Measurements from ENCODE around the gene LBR.

DNA sequence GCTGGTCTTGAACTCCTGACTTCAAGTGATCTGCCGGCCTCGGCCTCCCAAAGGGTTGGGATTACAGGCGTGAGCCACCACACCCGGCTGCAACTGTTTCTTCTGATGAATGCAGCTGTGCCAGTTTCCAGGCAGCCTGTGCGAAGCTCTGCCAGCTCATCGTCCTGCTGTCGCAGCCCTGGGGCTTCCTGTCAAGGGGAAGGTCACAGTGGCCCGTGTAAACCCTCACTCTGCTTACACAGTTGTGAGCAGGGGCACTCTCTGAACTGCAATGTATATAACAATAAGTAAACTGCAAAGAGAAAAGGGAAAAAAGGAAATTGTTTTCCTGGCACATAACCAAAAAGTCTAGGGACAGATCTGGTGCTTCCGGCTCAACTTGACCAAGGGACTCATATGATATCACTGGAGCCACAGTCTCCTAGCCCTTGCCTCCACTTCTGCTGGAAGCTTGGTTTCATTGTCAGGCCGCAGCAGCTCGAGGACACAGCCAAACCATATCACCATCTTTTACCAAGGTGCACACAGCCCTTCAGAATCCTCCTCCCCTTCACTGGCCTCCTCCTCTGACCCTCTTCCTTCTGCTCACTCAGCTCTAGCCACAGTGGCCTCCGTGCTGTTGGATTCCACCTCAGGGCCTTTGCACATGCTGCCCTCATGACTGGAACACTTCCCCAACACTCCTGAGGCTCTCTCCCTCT, 22.8 kb upstream of the LBR start:
- TF ChIP-seq YY1 (IDR thresholded peaks at IDR 0.05) (no peak), HNF4A (conservative IDR thresholded peaks at IDR 0.05) (no peak), RAD21 (IDR thresholded peaks at IDR 0.05) (no peak), TAF1 (conservative IDR thresholded peaks at IDR 0.05) (no peak), SP1 (IDR thresholded peaks at IDR 0.05) (no peak), FOXA1 (IDR thresholded peaks at IDR 0.05) (no peak), GABPA (IDR thresholded peaks at IDR 0.05 in 1 of 2, conservative IDR thresholded peaks at IDR 0.05 in 1 of 2) (no peak)
- TF ChIP-seq, protein P1, sequence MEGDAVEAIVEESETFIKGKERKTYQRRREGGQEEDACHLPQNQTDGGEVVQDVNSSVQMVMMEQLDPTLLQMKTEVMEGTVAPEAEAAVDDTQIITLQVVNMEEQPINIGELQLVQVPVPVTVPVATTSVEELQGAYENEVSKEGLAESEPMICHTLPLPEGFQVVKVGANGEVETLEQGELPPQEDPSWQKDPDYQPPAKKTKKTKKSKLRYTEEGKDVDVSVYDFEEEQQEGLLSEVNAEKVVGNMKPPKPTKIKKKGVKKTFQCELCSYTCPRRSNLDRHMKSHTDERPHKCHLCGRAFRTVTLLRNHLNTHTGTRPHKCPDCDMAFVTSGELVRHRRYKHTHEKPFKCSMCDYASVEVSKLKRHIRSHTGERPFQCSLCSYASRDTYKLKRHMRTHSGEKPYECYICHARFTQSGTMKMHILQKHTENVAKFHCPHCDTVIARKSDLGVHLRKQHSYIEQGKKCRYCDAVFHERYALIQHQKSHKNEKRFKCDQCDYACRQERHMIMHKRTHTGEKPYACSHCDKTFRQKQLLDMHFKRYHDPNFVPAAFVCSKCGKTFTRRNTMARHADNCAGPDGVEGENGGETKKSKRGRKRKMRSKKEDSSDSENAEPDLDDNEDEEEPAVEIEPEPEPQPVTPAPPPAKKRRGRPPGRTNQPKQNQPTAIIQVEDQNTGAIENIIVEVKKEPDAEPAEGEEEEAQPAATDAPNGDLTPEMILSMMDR (IDR thresholded peaks at IDR 0.05; ENCODE audit: low read depth, low read length, missing input control), result no peak
- TF ChIP-seq, protein P2, sequence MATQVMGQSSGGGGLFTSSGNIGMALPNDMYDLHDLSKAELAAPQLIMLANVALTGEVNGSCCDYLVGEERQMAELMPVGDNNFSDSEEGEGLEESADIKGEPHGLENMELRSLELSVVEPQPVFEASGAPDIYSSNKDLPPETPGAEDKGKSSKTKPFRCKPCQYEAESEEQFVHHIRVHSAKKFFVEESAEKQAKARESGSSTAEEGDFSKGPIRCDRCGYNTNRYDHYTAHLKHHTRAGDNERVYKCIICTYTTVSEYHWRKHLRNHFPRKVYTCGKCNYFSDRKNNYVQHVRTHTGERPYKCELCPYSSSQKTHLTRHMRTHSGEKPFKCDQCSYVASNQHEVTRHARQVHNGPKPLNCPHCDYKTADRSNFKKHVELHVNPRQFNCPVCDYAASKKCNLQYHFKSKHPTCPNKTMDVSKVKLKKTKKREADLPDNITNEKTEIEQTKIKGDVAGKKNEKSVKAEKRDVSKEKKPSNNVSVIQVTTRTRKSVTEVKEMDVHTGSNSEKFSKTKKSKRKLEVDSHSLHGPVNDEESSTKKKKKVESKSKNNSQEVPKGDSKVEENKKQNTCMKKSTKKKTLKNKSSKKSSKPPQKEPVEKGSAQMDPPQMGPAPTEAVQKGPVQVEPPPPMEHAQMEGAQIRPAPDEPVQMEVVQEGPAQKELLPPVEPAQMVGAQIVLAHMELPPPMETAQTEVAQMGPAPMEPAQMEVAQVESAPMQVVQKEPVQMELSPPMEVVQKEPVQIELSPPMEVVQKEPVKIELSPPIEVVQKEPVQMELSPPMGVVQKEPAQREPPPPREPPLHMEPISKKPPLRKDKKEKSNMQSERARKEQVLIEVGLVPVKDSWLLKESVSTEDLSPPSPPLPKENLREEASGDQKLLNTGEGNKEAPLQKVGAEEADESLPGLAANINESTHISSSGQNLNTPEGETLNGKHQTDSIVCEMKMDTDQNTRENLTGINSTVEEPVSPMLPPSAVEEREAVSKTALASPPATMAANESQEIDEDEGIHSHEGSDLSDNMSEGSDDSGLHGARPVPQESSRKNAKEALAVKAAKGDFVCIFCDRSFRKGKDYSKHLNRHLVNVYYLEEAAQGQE (IDR thresholded peaks at IDR 0.05), result no peak
- TF ChIP-seq, protein P3, sequence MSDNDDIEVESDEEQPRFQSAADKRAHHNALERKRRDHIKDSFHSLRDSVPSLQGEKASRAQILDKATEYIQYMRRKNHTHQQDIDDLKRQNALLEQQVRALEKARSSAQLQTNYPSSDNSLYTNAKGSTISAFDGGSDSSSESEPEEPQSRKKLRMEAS (IDR thresholded peaks at IDR 0.05), result no peak

Data from liver (tissue), 3 donors.